Peyer's patch (tissue), 4 donors: Measurements from ENCODE around the gene ADAMTS1. TPM values are rescaled to one million over a fixed set of nuclear protein-coding genes. Genes with fewer than 3 reads are reported as not detected.
A peak's percentile ranks its signal among the peaks of the same experiment; 100 is the strongest.
"Not testable (repeated sequence)": the region's sequence is repeated elsewhere in the genome, so short reads cannot be mapped to it uniquely, and the experiment has no call there.

Experiments
- DNase-seq, 3 donors: peaks; one replicate each; pipeline ENCODE4 v3.0.0-alpha.2; 2017 to 2019
- H3K27ac ChIP-seq, 4 donors: fragments of 200-600 bp; sonication (generic); one replicate each; pipeline ENCODE4 v1.5.1; 2016 to 2019
- H3K27me3 ChIP-seq, 2 donors: fragments of 200-600 bp; sonication (generic); one replicate each; pipeline ENCODE4 v1.5.1; 2019
- H3K36me3 ChIP-seq, 3 donors: fragments of 200-600 bp; sonication (generic); one replicate each; pipeline ENCODE4 v1.5.1; 2016 to 2019
- H3K4me1 ChIP-seq, 4 donors: fragments of 200-600 bp; sonication (generic); one replicate each; pipeline ENCODE4 v1.5.1; 2016 to 2019
- H3K4me3 ChIP-seq, 4 donors: fragments of 200-600 bp; sonication (generic); 1 replicate in 3 of 4; 2 replicates in 1 of 4; pipeline ENCODE4 v1.5.1; 2016 to 2019; ENCODE audit warnings: mild to moderate bottlenecking in 1 of 4
- H3K9me3 ChIP-seq, 4 donors: fragments of 200-600 bp; sonication (generic); one replicate each; pipeline ENCODE4 v1.5.1; 2016 to 2019; ENCODE audit warnings: mild to moderate bottlenecking in 1 of 4
- POLR2A ChIP-seq, 2 donors: fragments of 450-650 bp; IDR thresholded peaks; one replicate each; pipeline ENCODE4 v1.5.1; 2017; ENCODE audit warnings: antibody characterized with exemption in 2 of 2, mild to moderate bottlenecking in 2 of 2, moderate library complexity in 2 of 2
- total RNA-seq, 4 donors: library from RNA; depleted of rRNA; stranded (reverse); fragments of >200 nt; gene quantifications; one replicate each; pipeline ENCODE4 v1.1.0, GENCODE V29; 2016
- TF ChIP-seq, protein P1 (sequence below), 6 experiments: fragments of 450-650 bp in 4 of 6; fragments of 200-600 bp in 2 of 6; sonication (generic) in 1 of 6; IDR thresholded peaks; one replicate each; pipeline ENCODE4 v1.5.1; 2017 to 2019; ENCODE audit warnings: antibody characterized with exemption in 6 of 6, mild to moderate bottlenecking in 3 of 6, moderate library complexity in 1 of 6

Gene ADAMTS1
- total RNA-seq, 4 donors from 2014 or later = 11.0 to 150 (median 28.8) TPM

DNA sequence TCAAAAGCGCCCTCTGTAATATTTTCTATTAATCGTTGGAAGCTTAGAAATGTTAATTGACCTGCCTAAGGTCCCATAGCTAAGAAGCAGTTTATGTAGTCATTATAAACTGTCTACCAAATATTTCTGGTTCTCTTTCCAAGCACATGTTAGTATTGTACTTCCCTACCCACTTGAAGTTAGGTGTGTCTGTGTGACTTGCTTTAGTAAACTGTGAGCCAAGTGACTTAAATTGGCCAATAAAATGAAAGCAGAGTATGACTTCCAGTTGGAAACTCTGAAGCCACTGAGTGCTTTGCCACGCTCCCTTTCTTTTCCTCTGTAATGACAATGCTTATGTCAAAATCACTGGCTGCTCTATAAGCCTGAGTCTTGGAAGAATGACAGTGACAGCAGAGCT is 20.6 kb upstream of the ADAMTS1 start:
- DNase-seq = no peak
- Histone ChIP-seq H3K4me1 (no peaks in the 10 kb centered on the region), H3K9me3 (no peaks in the 10 kb centered on the region), H3K4me3 (no peak overlapping the region), H3K36me3 (no peaks in the 10 kb centered on the region), H3K27ac (no peak overlapping the region), H3K27me3 (no peaks in the 10 kb centered on the region)
- no peak for TF ChIP-seq POLR2A (IDR thresholded peaks at IDR 0.05)
- TF ChIP-seq, protein P1, sequence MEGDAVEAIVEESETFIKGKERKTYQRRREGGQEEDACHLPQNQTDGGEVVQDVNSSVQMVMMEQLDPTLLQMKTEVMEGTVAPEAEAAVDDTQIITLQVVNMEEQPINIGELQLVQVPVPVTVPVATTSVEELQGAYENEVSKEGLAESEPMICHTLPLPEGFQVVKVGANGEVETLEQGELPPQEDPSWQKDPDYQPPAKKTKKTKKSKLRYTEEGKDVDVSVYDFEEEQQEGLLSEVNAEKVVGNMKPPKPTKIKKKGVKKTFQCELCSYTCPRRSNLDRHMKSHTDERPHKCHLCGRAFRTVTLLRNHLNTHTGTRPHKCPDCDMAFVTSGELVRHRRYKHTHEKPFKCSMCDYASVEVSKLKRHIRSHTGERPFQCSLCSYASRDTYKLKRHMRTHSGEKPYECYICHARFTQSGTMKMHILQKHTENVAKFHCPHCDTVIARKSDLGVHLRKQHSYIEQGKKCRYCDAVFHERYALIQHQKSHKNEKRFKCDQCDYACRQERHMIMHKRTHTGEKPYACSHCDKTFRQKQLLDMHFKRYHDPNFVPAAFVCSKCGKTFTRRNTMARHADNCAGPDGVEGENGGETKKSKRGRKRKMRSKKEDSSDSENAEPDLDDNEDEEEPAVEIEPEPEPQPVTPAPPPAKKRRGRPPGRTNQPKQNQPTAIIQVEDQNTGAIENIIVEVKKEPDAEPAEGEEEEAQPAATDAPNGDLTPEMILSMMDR (IDR thresholded peaks at IDR 0.05) = no peak

DNA sequence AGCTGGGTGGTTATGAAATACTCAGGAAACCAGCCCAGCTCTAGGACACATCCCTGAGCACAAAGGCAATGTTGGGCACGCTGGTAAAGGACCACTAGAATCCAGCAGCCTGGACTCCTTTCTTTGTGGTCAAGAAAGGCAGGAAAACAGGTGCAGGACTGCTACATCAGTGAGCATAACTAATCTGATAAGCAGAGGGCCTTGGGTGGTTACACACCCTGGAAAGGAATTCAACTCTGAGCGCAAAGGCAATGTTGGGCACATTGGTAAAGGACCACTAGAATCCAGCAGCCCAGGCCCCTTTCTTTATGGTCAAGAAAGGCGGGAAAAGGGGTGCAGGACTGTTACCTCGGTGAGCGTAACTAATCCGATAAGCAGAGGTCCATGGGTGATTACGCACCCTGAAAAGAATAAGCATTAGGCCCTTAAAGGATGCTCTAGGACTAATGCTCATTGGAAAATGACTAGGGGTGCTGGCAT is 11.7 kb upstream of the ADAMTS1 start:
- not testable (repeated sequence) for H3K9me3 ChIP-seq, DNase-seq, H3K4me1 ChIP-seq

DNA sequence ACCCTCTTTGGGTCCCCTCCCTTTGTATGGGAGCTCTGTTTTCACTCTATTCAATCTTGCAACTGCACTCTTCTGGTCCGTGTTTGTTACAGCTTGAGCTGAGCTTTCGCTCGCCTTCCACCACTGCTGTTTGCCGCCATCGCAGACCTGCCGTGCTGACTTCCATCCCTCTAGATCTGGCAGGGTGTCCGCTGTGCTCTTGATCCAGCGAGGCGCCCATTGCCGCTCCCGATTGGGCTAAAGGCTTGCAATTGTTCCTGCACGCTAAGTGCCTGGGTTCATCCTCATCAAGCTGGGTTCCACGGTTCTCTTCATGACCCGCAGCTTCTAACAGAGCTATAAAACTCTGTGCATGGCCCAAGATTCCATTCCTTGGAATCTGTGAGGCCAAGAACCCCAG is 9.5 kb upstream of the ADAMTS1 start:
- not testable (repeated sequence) for H3K27me3 ChIP-seq, H3K4me3 ChIP-seq, DNase-seq, H3K4me1 ChIP-seq, H3K9me3 ChIP-seq, H3K36me3 ChIP-seq, H3K27ac ChIP-seq

More for the DNA sequence above, 11.7 kb upstream of the ADAMTS1 start:
- not testable (repeated sequence) for H3K27me3 ChIP-seq, H3K27ac ChIP-seq, H3K36me3 ChIP-seq, H3K4me3 ChIP-seq

DNA sequence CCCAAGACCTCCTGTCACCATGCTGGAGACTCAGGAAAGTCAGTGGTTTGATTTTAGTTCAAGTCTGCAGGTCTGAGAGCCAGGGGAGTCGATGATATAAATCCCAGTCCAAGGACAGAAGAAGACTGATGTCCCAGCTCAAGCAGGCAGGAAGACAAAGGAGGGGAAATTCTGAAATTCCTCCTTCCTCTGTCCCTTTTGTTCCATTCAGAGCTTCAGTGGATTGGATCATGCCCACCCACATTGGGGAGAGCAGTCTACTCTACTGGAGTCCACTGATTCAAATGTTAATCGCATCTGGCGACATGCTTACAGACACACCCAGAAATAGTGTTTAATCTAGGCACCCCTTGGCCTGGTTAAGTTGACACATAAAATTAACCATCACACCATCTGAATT is 7.2 kb upstream of the ADAMTS1 start:
- no peak overlapping the region for H3K27ac ChIP-seq
- H3K36me3 ChIP-seq = no peaks in the 10 kb centered on the region
- no peaks in the 10 kb centered on the region for H3K27me3 ChIP-seq
- H3K9me3 ChIP-seq = no peaks in the 10 kb centered on the region
- TF ChIP-seq, protein P1 (IDR thresholded peaks at IDR 0.05) = no peak
- TF ChIP-seq POLR2A (IDR thresholded peaks at IDR 0.05) = no peak
- DNase-seq = no peak
- H3K4me1 ChIP-seq = no peaks in the 10 kb centered on the region
- H3K4me3 ChIP-seq = no peak overlapping the region

DNA sequence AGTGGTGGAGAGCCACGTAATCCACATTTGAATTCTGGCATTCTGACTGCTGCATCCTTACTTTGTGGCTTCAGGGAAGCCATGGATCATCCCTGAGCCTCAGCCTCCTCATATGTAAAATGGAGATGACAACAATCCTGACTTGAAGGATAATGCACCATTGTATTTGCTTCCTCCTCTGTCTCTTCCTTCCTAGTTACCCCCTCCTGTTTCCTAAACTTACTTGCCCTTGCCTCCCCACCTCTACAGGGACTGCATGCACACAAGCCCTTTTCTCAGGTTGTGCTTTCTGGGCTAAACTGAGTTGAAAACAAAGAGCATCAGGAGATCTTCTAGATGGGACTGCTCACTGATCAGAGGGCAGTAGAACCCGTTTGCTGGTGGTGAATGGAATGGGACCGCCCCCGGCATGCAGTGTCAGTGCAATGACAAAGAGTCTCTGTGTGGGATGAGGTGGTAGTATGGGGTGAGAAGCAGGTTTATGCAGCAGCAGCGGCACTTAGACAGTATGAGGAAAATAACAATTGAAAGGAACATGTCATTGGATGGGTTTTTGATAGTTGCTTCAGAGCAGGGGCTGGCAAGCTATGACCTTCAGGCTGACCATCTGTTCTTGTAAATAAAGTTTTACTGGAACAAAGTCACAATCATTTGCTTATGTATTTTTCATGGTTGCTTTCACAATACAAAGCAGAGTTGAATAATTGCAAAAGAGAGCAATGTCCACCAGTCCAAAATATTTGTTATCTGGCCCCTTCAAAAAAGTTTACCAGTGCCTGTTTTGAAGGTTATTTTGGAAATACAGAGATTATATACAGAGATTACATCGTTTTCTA is 6.1 kb upstream of the ADAMTS1 start:
- Histone ChIP-seq H3K36me3 (no peaks in the 10 kb centered on the region), H3K27me3 (no peaks in the 10 kb centered on the region), H3K9me3 (no peaks in the 10 kb centered on the region), H3K4me3 (no peak overlapping the region), H3K4me1 (no peaks in the 10 kb centered on the region), H3K27ac (no peak overlapping the region)
- DNase-seq = no peak
- TF ChIP-seq, protein P1 (IDR thresholded peaks at IDR 0.05) = no peak
- TF ChIP-seq POLR2A (IDR thresholded peaks at IDR 0.05) = no peak

DNA sequence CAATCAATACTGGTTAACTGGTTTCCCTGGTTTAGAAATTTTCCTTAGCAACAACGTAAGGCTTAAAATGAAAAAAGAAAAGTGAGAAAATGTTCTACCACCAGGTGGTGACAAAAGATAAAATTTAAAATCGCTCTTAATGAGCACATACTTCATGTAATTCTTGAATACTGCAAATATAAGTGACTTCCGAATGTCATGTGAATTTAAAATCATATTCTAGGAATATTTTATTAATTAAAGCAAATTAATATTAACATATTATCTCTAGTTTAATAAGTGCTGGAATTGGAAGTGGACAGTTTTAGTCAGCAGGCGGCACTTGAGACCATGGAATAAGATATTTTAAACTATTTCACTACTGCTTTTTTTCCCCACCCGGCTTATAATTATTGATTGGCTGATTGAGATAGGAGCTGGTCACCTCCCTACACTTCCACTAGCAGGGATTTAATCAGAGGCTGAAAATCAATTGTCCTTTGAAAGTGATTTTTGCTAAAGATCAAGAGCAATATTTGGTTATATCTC is 5.0 kb upstream of the ADAMTS1 start:
- H3K4me3 ChIP-seq = no peak overlapping the region
- no peak overlapping the region for H3K27ac ChIP-seq
- H3K4me1 ChIP-seq = no peaks in the 10 kb centered on the region
- TF ChIP-seq, protein P1 (IDR thresholded peaks at IDR 0.05) = peak in 5 of 6 experiments; percentile 43 to 69 (median 58)
- TF ChIP-seq POLR2A (IDR thresholded peaks at IDR 0.05) = no peak
- DNase-seq = no peak
- no peaks in the 10 kb centered on the region for H3K27me3 ChIP-seq
- H3K9me3 ChIP-seq = no peaks in the 10 kb centered on the region
- H3K36me3 ChIP-seq = no peaks in the 10 kb centered on the region
